Caco-2 (cell line): Measurements from ENCODE around the gene MYL7. TPM values are rescaled to one million over a fixed set of nuclear protein-coding genes. Genes with fewer than 3 reads are reported as not detected.

Experiments
- BruUV-seq: library from RNA; stranded (reverse); fragments of 400-500 nt; replicated peaks from 2 replicates; lab custom pipeline; 2021; lab: Mats Ljungman, UMichigan
- CTCF ChIA-PET: fragments of 300-600 bp; sonication (Branson Sonifier 250); formaldehyde crosslinking; loops from one replicate; lab custom pipeline; 2022; ENCODE audit warnings: antibody characterized with exemption; lab: Charles Lee
- POLR2A ChIA-PET: fragments of 300-600 bp; sonication (Branson Sonifier 250); formaldehyde crosslinking; loops from one replicate; lab custom pipeline; 2022; ENCODE audit warnings: antibody characterized with exemption; lab: Charles Lee
- DNase-seq, 2 experiments: peaks; one replicate each; pipeline versions ENCODE4 v3.0.0 to v3.0.0-alpha.2; 2020 to 2022
- H3K27me3 ChIP-seq: replicated peaks from 2 replicates; pipeline ENCODE4 v1.6.0; 2011; ENCODE audit warnings: low read length; ENCODE audit not compliant: control insufficient read depth, insufficient read depth
- H3K36me3 ChIP-seq: 2 replicates; pipeline ENCODE4 v1.5.1; 2011; ENCODE audit warnings: low read length; ENCODE audit not compliant: control insufficient read depth, insufficient read depth
- H3K4me1 ChIP-seq: fragments of 250-450 bp; sonication (Bioruptor Pico); 2 replicates; pipeline ENCODE4 v1.5.1; 2020; ENCODE audit warnings: mild to moderate bottlenecking
- H3K4me3 ChIP-seq: 2 replicates; pipeline ENCODE4 v1.5.1; 2011; ENCODE audit warnings: low read depth, mild to moderate bottlenecking, control low read depth, low read length
- H3K9me3 ChIP-seq: fragments of 250-450 bp; sonication (Bioruptor Pico); 2 replicates; pipeline ENCODE4 v1.5.1; 2020; ENCODE audit warnings: mild to moderate bottlenecking, moderate library complexity
- H3K27ac Mint-ChIP-seq: one replicate; pipeline ENCODE4 v1.8.0; 2022; ENCODE audit warnings: mixed read lengths; ENCODE audit not compliant: unreplicated experiment
- H3K27me3 Mint-ChIP-seq: one replicate; pipeline ENCODE4 v1.8.0; 2022; ENCODE audit warnings: mixed read lengths; ENCODE audit not compliant: insufficient read depth, unreplicated experiment
- H3K36me3 Mint-ChIP-seq: one replicate; pipeline ENCODE4 v1.8.0; 2022; ENCODE audit warnings: mild to moderate bottlenecking, mixed read lengths; ENCODE audit not compliant: insufficient read depth, unreplicated experiment
- H3K4me1 Mint-ChIP-seq: one replicate; pipeline ENCODE4 v1.8.0; 2022; ENCODE audit warnings: low read depth, mixed read lengths; ENCODE audit not compliant: unreplicated experiment
- H3K4me3 Mint-ChIP-seq: one replicate; pipeline ENCODE4 v1.8.0; 2022; ENCODE audit warnings: mild to moderate bottlenecking, moderate library complexity, mixed read lengths; ENCODE audit not compliant: unreplicated experiment
- H3K9me3 Mint-ChIP-seq: one replicate; pipeline ENCODE4 v1.8.0; 2022; ENCODE audit warnings: mixed read lengths; ENCODE audit not compliant: unreplicated experiment
- intact Hi-C: fragments of 100-400 bp; cut with micrococcal nuclease; formaldehyde crosslinking; loops from one replicate; pipeline ENCODE4 v1.10.0; 2022; ENCODE audit not compliant: unreplicated experiment
- total RNA-seq: library from RNA; stranded (reverse); gene quantifications from 2 replicates; pipeline ENCODE4 v1.2.3, GENCODE V29; 2022
- TF ChIP-seq, protein P1 (sequence below), 2 experiments: fragments of 200-600 bp in 1 of 2; IDR thresholded peaks; 1 replicate in 1 of 2; 2 replicates in 1 of 2; pipeline versions ENCODE4 v1.5.1 to v1.8.0; 2011 to 2022; ENCODE audit warnings: antibody characterized with exemption in 1 of 2, control low read depth in 1 of 2, inconsistent platforms in 1 of 2, low read depth in 1 of 2, low read length in 1 of 2, mild to moderate bottlenecking in 1 of 2, moderate library complexity in 1 of 2; ENCODE audit not compliant: insufficient read depth in 1 of 2, severe bottlenecking in 1 of 2, unreplicated experiment in 1 of 2

MYL7 gene
- total RNA-seq, 1 experiment from 2014 or later, result 16.2 TPM

DNA sequence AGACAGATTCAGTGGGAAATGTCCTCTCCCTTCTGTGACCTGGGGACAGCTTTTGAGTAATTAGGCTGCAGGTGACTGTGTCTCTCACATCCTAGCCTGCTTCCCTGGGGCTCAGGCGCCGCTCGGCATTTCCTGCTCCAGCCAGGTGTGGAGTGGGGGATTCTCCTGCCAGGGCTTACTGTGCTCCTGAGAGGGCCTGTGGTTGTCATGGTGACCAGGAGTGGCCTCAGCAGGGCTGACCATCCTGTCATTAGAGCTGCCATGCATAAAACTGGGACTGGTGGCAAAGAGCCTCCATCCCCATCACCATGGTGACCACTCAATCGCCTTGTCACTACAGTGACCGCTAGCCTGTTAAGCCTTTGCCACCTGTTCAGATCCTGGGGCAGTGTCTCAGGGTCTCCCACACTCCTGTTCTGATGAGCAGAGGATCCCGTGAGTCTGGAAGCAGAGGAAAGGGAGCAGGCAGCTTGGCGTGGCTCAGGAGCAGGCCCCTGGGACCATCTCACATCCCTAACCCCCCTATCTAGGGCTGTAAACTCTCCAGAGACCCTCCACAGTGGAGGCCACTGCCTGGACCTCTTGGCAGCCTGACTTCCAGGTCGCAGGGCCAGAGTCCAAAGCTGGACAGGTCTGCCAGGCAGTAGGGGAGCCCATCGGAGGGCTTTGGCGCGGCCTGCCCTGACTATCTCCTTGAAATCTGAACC lies 48.3 kb upstream of the MYL7 start, which contains the start of gene GCK:
TSS of gene GCK (minus strand) at position 154 of the 707 bp plus-strand sequence. CDS start 486 bp downstream, outside the sequence.
- Mint-ChIP-seq H3K27me3 (peaks cover 11% of the 10 kb centered on the region), H3K36me3 (no peaks in the 10 kb centered on the region), H3K27ac (no peak within 1 kb of the TSS), H3K9me3 (no peaks in the 10 kb centered on the region), H3K4me3 (no peak within 1 kb of the TSS), H3K4me1 (no peaks in the 10 kb centered on the region)
- Histone ChIP-seq H3K4me1 (no peaks in the 10 kb centered on the region), H3K27me3 (no peaks in the 10 kb centered on the region; the same call in 1 of the 2 replicates), H3K9me3 (no peaks in the 10 kb centered on the region), H3K4me3 (no peak within 1 kb of the TSS), H3K36me3 (no peaks in the 10 kb centered on the region)
- POLR2A ChIA-PET, result no interaction called here
- no TSS peak for BruUV-seq
- no peak for DNase-seq
- intact Hi-C loops, result no loop called here
- CTCF ChIA-PET, result interaction anchor here (0.6 kb wide), 1 partner anchor 11 kb away, joined by 3 read pairs; no protein-coding TSS in a partner anchor
- TF ChIP-seq, protein P1, sequence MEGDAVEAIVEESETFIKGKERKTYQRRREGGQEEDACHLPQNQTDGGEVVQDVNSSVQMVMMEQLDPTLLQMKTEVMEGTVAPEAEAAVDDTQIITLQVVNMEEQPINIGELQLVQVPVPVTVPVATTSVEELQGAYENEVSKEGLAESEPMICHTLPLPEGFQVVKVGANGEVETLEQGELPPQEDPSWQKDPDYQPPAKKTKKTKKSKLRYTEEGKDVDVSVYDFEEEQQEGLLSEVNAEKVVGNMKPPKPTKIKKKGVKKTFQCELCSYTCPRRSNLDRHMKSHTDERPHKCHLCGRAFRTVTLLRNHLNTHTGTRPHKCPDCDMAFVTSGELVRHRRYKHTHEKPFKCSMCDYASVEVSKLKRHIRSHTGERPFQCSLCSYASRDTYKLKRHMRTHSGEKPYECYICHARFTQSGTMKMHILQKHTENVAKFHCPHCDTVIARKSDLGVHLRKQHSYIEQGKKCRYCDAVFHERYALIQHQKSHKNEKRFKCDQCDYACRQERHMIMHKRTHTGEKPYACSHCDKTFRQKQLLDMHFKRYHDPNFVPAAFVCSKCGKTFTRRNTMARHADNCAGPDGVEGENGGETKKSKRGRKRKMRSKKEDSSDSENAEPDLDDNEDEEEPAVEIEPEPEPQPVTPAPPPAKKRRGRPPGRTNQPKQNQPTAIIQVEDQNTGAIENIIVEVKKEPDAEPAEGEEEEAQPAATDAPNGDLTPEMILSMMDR (IDR thresholded peaks at IDR 0.05; ENCODE audit: insufficient read depth in 1 of 2, low read depth in 1 of 2, low read length in 1 of 2, severe bottlenecking in 1 of 2, unreplicated experiment in 1 of 2), result no peak

DNA sequence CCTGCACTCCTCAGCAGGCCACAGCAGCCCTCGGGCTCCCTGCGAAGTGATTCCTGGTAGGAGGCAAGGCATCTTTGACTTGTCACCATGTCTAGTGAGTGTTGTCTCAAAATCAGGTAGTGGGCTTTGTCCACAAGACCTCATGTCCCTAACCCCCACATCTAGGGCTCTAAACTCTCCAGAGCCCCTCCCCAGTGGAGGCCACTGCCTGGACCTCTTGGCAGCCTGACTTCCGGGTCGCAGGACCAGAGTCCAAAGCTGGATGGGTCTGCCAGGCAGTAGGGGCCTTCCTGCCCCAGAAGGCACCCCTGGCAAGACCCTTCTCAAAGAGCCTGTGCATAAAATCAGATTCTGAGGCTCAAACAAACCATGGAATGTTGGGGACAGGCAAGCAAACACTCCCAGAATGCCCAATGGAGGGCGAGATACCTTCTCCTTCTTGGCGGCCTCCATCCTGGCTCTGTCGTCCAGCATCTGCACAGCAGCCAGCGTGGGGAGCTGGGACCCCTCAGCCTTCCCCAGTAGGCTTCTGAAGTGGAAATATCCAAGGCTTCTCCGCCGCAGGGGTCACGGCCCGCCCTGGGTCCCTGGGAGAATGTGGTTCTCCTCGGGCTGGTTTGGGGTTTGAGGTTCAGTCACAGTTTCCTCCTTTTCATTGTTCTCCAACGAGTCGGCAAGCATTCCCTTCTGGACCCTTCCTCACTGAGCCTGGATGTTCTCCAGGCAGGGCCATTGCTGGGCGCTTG lies 47.5 kb upstream of the MYL7 start:
- H3K36me3 Mint-ChIP-seq, result no peaks in the 10 kb centered on the region
- H3K9me3 Mint-ChIP-seq, result no peaks in the 10 kb centered on the region
- DNase-seq, result no peak
- BruUV-seq, result no TSS peak
- no peak overlapping the region for H3K27ac Mint-ChIP-seq
- Histone ChIP-seq H3K36me3 (no peaks in the 10 kb centered on the region), H3K4me1 (no peaks in the 10 kb centered on the region), H3K9me3 (no peaks in the 10 kb centered on the region), H3K27me3 (no peaks in the 10 kb centered on the region; the same call in 1 of the 2 replicates), H3K4me3 (no peak overlapping the region)
- peaks cover 11% of the 10 kb centered on the region for H3K27me3 Mint-ChIP-seq
- H3K4me3 Mint-ChIP-seq, result no peak overlapping the region
- intact Hi-C loops, result no loop called here
- no peaks in the 10 kb centered on the region for H3K4me1 Mint-ChIP-seq
- TF ChIP-seq, protein P1 (IDR thresholded peaks at IDR 0.05; ENCODE audit: insufficient read depth in 1 of 2, low read depth in 1 of 2, low read length in 1 of 2, severe bottlenecking in 1 of 2, unreplicated experiment in 1 of 2), result no peak
- CTCF ChIA-PET, result interaction anchor here (0.6 kb wide), 1 partner anchor 10 kb away, joined by 3 read pairs; no protein-coding TSS in a partner anchor
- POLR2A ChIA-PET, result no interaction called here

DNA sequence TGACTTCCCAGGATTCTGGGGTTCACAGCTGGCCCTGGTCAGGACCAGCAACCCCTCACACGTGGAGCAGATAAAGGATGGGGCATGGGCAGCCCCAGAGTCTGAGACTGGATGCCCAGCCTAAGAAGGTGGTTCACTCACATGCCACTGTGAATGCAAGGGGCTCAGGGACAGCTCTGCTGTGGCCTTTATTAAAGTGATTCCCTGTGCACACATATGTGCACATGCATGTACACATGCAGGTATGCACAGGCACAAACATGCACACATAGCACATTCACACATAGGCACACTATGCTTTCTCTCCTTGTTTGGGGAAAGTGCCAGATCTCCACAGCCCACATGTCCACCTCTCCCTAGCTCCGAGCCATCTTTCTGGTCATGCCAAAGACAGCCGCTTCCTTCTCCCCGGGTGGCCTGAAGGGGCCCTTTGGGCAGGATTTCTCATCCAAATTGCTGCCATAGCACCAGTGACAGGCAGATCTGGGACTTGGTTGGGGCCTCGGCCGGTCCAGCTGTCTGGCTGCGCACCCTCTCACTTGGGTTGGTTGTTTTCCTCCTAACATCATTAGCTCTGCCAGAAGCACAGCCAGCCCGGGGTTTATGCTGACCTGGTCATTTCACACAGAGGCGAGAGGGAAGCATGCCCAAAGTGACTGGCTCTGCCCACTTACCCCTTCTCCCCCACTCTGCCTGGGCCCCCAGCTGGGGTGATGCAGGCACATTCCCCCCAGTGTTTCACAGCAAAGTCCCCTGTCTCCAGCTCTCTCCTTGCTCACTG lies 46.7 kb upstream of the MYL7 start:
- ChIA-PET POLR2A (no interaction called here), CTCF (no interaction called here)
- H3K36me3 ChIP-seq, result no peaks in the 10 kb centered on the region
- TF ChIP-seq, protein P1 (IDR thresholded peaks at IDR 0.05; ENCODE audit: insufficient read depth in 1 of 2, low read depth in 1 of 2, low read length in 1 of 2, severe bottlenecking in 1 of 2, unreplicated experiment in 1 of 2), result no peak
- no peaks in the 10 kb centered on the region; the same call in 1 of the 2 replicates for H3K27me3 ChIP-seq
- Mint-ChIP-seq H3K4me3 (no peak overlapping the region), H3K9me3 (no peaks in the 10 kb centered on the region), H3K27ac (no peak overlapping the region), H3K36me3 (no peaks in the 10 kb centered on the region), H3K27me3 (peaks cover 11% of the 10 kb centered on the region), H3K4me1 (no peaks in the 10 kb centered on the region)
- H3K4me3 ChIP-seq, result no peak overlapping the region
- no TSS peak for BruUV-seq
- H3K4me1 ChIP-seq, result no peaks in the 10 kb centered on the region
- no peaks in the 10 kb centered on the region for H3K9me3 ChIP-seq
- intact Hi-C loops, result no loop called here
- no peak for DNase-seq
